ENCODE results near the gene THOC2. TPM values are rescaled to one million over a fixed set of nuclear protein-coding genes. Genes with fewer than 3 reads are reported as not detected.
"Not testable (repeated sequence)": the region's sequence is repeated elsewhere in the genome, so short reads cannot be mapped to it uniquely, and the experiment has no call there.

THOC2 gene
- total RNA-seq, 1 donor: 35.8 TPM

GRCh38 chrX:123675154-123675553, 57.7 kb downstream of the THOC2 start:
- no peak for DNase-seq (ENCODE audit: low read depth in 2 of 3, low spot score in 2 of 3)

DNA sequence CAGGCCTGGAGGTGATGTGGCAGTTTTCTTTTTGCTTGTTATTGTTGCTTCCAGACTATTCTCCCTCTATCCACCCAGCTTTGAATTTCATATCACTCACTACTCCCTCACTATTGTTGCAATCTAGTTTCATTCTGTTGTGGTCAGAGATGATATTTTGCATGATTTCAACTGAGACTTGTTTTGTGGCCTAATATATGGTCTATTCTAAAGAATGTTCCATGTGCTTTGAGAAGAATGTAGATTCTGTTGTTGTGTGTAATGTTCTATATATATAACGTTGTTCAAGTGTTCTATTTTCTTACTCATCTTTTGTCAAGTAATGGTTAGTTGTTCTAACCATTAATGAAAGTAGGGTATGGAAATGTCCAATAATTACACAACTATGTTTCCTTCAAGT, 59.0 kb downstream of the THOC2 start:
- no peak for DNase-seq (ENCODE audit: low read depth in 2 of 3, low spot score in 2 of 3)

- DNase-seq (ENCODE audit: low read depth in 2 of 3, low spot score in 2 of 3): no peak
Measured at GRCh38 chrX:123665197-123665596, 67.7 kb downstream of the THOC2 start.

GRCh38 chrX:123664467-123665167, 68.2 kb downstream of the THOC2 start:
- DNase-seq (ENCODE audit: low read depth in 2 of 3, low spot score in 2 of 3): not testable (repeated sequence)

GRCh38 chrX:123663720-123664119, 69.1 kb downstream of the THOC2 start:
- not testable (repeated sequence) for DNase-seq (ENCODE audit: low read depth in 2 of 3, low spot score in 2 of 3)

DNA sequence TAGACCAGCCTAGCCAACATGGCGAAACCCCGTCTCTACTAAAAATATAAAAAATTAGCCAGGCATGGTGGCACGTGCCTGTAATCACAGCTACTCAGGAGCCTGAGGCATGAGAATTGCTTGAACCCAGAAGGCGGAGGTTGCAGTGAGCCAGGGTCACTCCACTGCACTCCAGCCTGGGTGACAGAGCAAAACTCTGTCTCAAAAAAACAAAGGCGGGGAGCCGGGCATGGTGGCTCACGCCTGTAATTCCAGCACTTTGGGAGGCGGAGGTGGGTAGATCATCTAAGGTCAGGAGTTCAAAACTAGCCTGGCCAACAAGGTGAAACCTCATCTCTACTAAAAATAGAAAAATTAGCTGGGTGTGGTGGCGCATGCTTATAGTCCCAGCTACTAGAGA, 76.3 kb downstream of the THOC2 start:
- not testable (repeated sequence) for DNase-seq (ENCODE audit: low read depth in 2 of 3, low spot score in 2 of 3)

GRCh38 chrX:123648811-123649181, 84.1 kb downstream of the THOC2 start:
- not testable (repeated sequence) for DNase-seq (ENCODE audit: low read depth in 2 of 3, low spot score in 2 of 3)

GRCh38 chrX:123648028-123648810, 84.6 kb downstream of the THOC2 start:
- no peak for DNase-seq (ENCODE audit: low read depth in 2 of 3, low spot score in 2 of 3)

DNA sequence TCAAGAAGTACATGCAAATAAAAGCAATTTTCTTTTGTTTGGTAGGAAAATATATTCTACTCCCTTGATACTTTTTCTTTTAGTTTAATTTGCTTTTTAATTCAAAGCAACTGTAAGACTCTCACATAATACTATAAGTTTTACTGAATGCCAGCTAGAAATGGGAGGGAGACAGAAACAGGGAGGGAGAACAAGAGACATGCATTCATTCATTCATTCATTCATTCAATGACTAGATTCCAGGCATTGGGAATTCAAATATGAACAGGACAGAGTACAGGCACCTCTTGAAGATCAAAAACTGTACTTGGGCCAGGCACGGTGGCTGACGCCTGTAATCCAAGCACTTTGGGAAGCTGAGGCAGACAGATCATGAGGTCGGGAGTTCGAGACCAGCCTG, 85.6 kb downstream of the THOC2 start:
- DNase-seq (ENCODE audit: low read depth in 2 of 3, low spot score in 2 of 3): no peak

DNA sequence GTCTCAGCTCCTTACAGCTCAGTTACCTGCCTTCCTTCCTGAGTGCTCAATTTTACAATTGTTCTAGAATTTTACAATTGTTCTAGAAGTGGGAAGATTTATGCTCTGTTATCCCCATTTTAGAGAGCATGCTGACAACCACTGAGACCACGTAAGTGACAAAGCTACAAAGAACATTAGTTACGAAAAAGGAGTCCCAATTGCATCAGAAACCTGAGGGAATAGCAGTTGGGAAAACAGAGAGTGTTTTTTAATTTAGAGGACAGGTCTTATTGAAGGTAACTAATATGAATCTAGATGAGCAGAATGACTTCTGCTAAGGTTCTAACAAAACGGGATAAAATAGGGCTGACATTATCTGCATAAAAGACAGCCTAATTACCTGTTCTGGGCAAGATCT, 103.3 kb downstream of the THOC2 start:
- DNase-seq (ENCODE audit: low read depth in 2 of 3, low spot score in 2 of 3): no peak

- DNase-seq (ENCODE audit: low read depth in 2 of 3, low spot score in 2 of 3): no peak
Measured at GRCh38 chrX:123626962-123627361, 105.9 kb downstream of the THOC2 start.

DNA sequence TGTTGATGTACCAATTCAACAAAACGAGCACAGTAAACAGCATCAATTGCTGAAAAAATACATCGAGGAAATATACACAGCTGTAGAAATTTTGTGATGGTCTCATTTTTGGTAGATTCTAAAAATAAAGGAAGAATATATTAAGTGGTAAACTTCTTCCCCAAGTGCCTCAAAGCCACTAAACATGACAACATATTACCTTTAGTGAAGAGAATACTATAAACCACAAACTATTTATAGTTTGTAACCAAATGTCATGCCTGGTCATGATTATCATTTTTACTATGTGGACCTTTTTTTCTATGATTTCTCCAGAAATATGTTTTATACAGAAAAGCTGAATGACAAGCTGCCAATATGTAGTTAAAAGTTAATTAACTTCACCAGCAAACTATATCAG, 106.9 kb downstream of the THOC2 start:
- no peak for DNase-seq (ENCODE audit: low read depth in 2 of 3, low spot score in 2 of 3)

DNA sequence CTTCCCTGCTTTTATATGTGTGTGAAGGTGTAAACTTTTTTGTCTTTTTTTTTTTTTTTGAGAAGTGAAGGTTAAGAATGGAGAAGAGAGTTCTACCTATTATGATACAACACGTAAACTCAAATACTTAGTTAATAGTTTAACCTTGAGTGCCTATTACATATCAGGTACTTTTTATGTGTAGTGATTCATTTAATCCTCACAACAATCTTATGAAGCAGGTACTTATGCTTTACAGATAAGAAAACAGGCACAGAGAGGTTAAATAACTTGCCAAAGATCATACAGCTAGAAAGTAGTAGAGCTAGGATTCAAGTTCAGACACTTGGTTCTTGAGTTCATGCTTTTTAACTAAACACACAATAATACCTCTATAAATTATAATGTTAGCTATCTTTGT, 107.4 kb downstream of the THOC2 start:
- DNase-seq (ENCODE audit: low read depth in 2 of 3, low spot score in 2 of 3): no peak

DNA sequence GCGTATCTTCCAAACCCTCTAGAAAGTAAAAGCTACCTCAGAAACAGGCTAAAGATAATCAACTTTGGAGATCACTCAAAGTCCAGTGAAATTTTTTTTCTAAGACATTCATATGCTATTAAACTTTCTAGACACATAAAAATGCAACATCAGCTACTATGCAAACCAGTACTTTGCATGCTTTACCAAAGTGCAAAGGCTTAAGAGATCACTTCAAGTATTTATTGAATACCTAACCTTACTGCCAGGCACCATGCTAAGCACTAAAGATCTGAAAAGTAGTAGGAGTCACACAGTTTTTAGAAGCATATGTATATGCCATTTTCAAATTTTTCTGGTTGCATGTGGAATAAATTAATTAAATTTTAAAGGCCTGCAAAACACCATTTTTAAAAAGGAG, 115.8 kb downstream of the THOC2 start:
- no peak for DNase-seq (ENCODE audit: low read depth in 2 of 3, low spot score in 2 of 3)

DNA sequence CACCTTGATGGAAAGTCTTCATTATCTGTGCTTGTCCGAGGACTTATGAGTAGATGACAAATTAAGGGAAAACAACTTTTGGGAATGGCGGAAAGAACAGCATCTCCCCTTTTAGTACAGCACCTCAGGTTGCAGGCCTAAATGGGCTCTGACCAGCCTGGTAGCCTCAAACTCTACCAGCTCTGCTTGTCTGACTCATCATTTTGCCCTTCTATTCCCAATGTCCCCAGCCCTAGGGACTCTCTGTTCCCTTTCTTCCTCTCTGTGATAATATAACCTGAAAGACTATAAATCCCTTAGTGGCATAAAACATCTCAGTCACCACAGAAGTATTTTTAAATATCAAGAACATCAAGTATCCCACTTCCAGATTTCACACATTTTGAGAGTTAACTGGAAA, 121.9 kb downstream of the THOC2 start:
- DNase-seq (ENCODE audit: low read depth in 2 of 3, low spot score in 2 of 3): no peak

GRCh38 chrX:123607806-123608205, 125.0 kb downstream of the THOC2 start:
- DNase-seq (ENCODE audit: low read depth in 2 of 3, low spot score in 2 of 3): no peak

GRCh38 chrX:123607270-123607669, 125.6 kb downstream of the THOC2 start:
- DNase-seq (ENCODE audit: low read depth in 2 of 3, low spot score in 2 of 3): no peak

GRCh38 chrX:123603491-123603890, 129.4 kb downstream of the THOC2 start:
- DNase-seq (ENCODE audit: low read depth in 2 of 3, low spot score in 2 of 3): no peak

GRCh38 chrX:123601437-123601836, 131.4 kb downstream of the THOC2 start:
- no peak for DNase-seq (ENCODE audit: low read depth in 2 of 3, low spot score in 2 of 3)

DNA sequence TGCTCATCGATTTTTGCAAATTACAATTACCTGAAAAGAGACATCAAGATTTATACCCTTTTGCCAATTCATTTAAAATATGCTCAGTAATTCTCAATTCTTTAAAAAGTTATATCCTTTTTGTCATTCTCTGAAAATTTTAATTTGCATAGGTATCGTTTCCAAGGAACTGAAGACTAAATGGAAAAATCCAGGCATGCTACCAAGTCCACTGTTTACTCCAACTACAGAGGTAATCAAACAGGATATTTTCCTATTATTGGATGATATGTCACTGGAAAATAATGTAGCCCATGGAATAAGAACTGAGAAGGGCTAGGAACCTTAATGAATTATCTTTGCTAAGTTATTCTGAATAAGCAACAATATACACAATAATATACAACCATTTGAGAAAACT, 132.7 kb downstream of the THOC2 start:
- no peak for DNase-seq (ENCODE audit: low read depth in 2 of 3, low spot score in 2 of 3)

DNA sequence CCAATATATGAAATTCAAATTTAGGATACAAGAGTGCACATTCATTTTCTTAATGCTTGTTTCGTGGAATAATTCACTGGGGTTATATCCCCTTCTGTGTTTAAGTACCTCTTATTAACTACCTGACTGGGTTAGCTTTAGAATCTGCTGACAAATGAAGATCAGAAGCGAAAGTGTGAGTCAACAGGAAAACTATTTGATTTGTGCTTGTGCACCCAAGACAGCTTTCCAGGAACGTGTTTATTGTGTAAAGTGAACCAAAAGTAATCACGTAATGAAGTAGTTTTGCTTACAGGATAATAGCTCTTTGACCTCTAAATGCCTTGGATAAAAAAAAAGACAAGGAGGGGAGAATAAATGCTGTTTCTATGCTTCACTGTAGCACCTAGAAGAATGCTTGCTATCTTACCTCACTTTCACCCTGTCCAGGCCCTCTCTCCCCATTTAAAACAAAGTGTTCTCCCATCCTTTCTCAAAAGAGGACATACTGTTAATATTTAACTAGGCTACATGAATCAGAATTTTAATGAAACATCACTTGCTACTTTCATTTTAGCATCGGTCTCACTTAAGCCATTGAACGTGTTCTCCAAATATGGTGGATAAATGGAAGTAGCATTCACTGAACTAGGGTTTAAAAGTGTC, 141.9 kb downstream of the THOC2 start:
- no peak for DNase-seq (ENCODE audit: low read depth in 2 of 3, low spot score in 2 of 3)

- no peak for DNase-seq (ENCODE audit: low read depth in 2 of 3, low spot score in 2 of 3)
Measured at GRCh38 chrX:123588723-123589122, 144.1 kb downstream of the THOC2 start.

Data from hematopoietic multipotent progenitor cell (in vitro differentiated cells).